GM23338 (cell line): Measurements from ENCODE around the gene NBAS. TPM values are rescaled to one million over a fixed set of nuclear protein-coding genes. Genes with fewer than 3 reads are reported as not detected.

Experiments
- ATAC-seq: fragments of 200-7000 bp; cut with Tn5 transposase; 3 replicates; pipeline ENCODE4 v1.9.1; 2020
- DNase-seq: peaks from one replicate; pipeline ENCODE4 v3.0.0-alpha.2; 2015; ENCODE audit warnings: low spot score
- H2AFZ ChIP-seq: fragments of 200-600 bp; sonication (generic); 2 replicates; pipeline ENCODE4 v1.8.0; 2016; ENCODE audit warnings: antibody characterized with exemption, mild to moderate bottlenecking, moderate library complexity
- H3F3A ChIP-seq: fragments of 200-600 bp; sonication (generic); replicated peaks from 2 replicates; pipeline ENCODE4 v1.8.0; 2017; ENCODE audit warnings: antibody characterized with exemption, mixed run types, low read depth
- H3K27ac ChIP-seq: fragments of 200-600 bp; sonication (generic); 2 replicates; pipeline ENCODE4 v1.6.1; 2016; ENCODE audit warnings: low read depth
- H3K27me3 ChIP-seq: fragments of 200-600 bp; sonication (generic); 2 replicates; pipeline ENCODE4 v1.8.0; 2016; ENCODE audit warnings: mild to moderate bottlenecking, mixed run types, moderate library complexity; ENCODE audit not compliant: insufficient read depth
- H3K36me3 ChIP-seq: fragments of 200-600 bp; sonication (generic); 2 replicates; pipeline ENCODE4 v1.8.0; 2016; ENCODE audit warnings: mild to moderate bottlenecking; ENCODE audit not compliant: insufficient read depth
- H3K4me1 ChIP-seq: fragments of 200-600 bp; sonication (generic); 2 replicates; pipeline ENCODE4 v1.8.0; 2016; ENCODE audit warnings: mild to moderate bottlenecking, moderate library complexity; ENCODE audit not compliant: insufficient read depth
- H3K4me2 ChIP-seq: fragments of 200-600 bp; sonication (generic); 2 replicates; pipeline ENCODE4 v1.7.1; 2017; ENCODE audit warnings: mixed run types
- H3K4me3 ChIP-seq: fragments of 200-600 bp; sonication (generic); 2 replicates; pipeline ENCODE4 v1.6.1; 2016; ENCODE audit warnings: mixed run types
- H3K79me2 ChIP-seq: fragments of 200-600 bp; sonication (generic); replicated peaks from 2 replicates; pipeline ENCODE4 v1.8.0; 2017; ENCODE audit warnings: mild to moderate bottlenecking; ENCODE audit not compliant: insufficient read depth
- H3K9me2 ChIP-seq: fragments of 200-600 bp; sonication (generic); 2 replicates; pipeline ENCODE4 v1.8.0; 2017; ENCODE audit not compliant: insufficient read depth
- H4K20me1 ChIP-seq: fragments of 200-600 bp; sonication (generic); replicated peaks from 2 replicates; pipeline ENCODE4 v1.8.0; 2017; ENCODE audit warnings: mild to moderate bottlenecking; ENCODE audit not compliant: insufficient read depth
- H3K27ac Mint-ChIP-seq: 2 replicates; pipeline ENCODE4 v1.8.0; 2020; ENCODE audit warnings: inconsistent platforms, mild to moderate bottlenecking, moderate library complexity, mixed read lengths
- H3K27me3 Mint-ChIP-seq: 3 replicates; pipeline ENCODE4 v1.8.0; 2022; ENCODE audit warnings: low read depth, mild to moderate bottlenecking, moderate library complexity, mixed read lengths, inconsistent platforms; ENCODE audit not compliant: insufficient read depth, poor library complexity
- H3K36me3 Mint-ChIP-seq: 3 replicates; pipeline ENCODE4 v1.8.0; 2021; ENCODE audit warnings: low read depth, mild to moderate bottlenecking, inconsistent platforms, moderate library complexity, mixed read lengths
- H3K4me1 Mint-ChIP-seq: 3 replicates; pipeline ENCODE4 v1.8.0; 2020; ENCODE audit warnings: mild to moderate bottlenecking, inconsistent platforms, mixed read lengths
- H3K4me3 Mint-ChIP-seq: 3 replicates; pipeline ENCODE4 v1.8.0; 2021; ENCODE audit warnings: moderate library complexity, mild to moderate bottlenecking, inconsistent platforms, mixed read lengths
- H3K9me3 Mint-ChIP-seq: 3 replicates; pipeline ENCODE4 v1.8.0; 2020; ENCODE audit warnings: moderate library complexity, mild to moderate bottlenecking, inconsistent platforms, mixed read lengths
- CREB1 ChIP-seq: fragments of 250-450 bp; sonication (Bioruptor Pico); IDR thresholded peaks from 2 replicates; pipeline ENCODE4 v1.5.0; 2020; ENCODE audit warnings: low read depth, mild to moderate bottlenecking, moderate library complexity
- EZH2 ChIP-seq: fragments of 200-600 bp; sonication (generic); IDR thresholded peaks from one replicate; pipeline ENCODE4 v1.8.0; 2017; ENCODE audit warnings: antibody characterized with exemption, mild to moderate bottlenecking, low read depth; ENCODE audit not compliant: unreplicated experiment
- EZH2phosphoT487 ChIP-seq: fragments of 200-600 bp; sonication (generic); IDR thresholded peaks from one replicate; pipeline ENCODE4 v1.8.1; 2018; ENCODE audit warnings: antibody characterized with exemption; ENCODE audit not compliant: unreplicated experiment
- NANOG ChIP-seq: IDR thresholded peaks from 2 replicates; pipeline ENCODE4 v1.6.1; 2016; ENCODE audit warnings: antibody characterized with exemption, borderline replicate concordance
- POLR2AphosphoS5 ChIP-seq: IDR thresholded peaks from 2 replicates; pipeline ENCODE4 v1.6.1; 2016; ENCODE audit warnings: antibody characterized with exemption, low read depth
- STAT1 ChIP-seq: IDR thresholded peaks from one replicate; pipeline ENCODE4 v1.6.1; 2016; ENCODE audit warnings: antibody characterized with exemption; ENCODE audit not compliant: unreplicated experiment
- ZNF114 ChIP-seq: fragments of 250-450 bp; sonication (Bioruptor Pico); IDR thresholded peaks from 2 replicates; pipeline ENCODE4 v1.5.0; 2020; ENCODE audit warnings: mild to moderate bottlenecking, moderate library complexity
- ZNF331 ChIP-seq: fragments of 250-450 bp; sonication (Bioruptor Pico); IDR thresholded peaks from 2 replicates; pipeline ENCODE4 v1.5.0; 2020; ENCODE audit warnings: low read depth, mild to moderate bottlenecking, moderate library complexity
- polyA plus RNA-seq: library from polyadenylated mRNA; unstranded; fragments of >200 nt; fragmentation: Nextera tagmentation; extraction: Ambion mirVana; gene quantifications from 2 replicates; pipeline ENCODE4 v1.2.1, GENCODE V29; 2016
- total RNA-seq: library from RNA; depleted of rRNA; stranded (reverse); fragments of >200 nt; shearing (Covaris generic); gene quantifications from 2 replicates; pipeline ENCODE4 v1.2.3, GENCODE V29; 2014
- TF ChIP-seq, protein P1 (sequence below): fragments of 250-450 bp; sonication (Bioruptor Pico); IDR thresholded peaks from 2 replicates; pipeline ENCODE4 v1.5.0; 2020; ENCODE audit warnings: mild to moderate bottlenecking, moderate library complexity
- TF ChIP-seq, protein P2 (sequence below), 2 experiments: fragments of 200-600 bp in 1 of 2; sonication (generic) in 1 of 2; conservative IDR thresholded peaks; 2 replicates each; pipeline versions ENCODE4 v1.5.1 to v1.6.1; 2016 to 2017; ENCODE audit warnings: antibody characterized with exemption in 2 of 2, low read depth in 2 of 2, mild to moderate bottlenecking in 2 of 2, moderate library complexity in 1 of 2
- TF ChIP-seq, protein P3 (sequence below): IDR thresholded peaks from one replicate; pipeline ENCODE4 v1.6.1; 2018; ENCODE audit warnings: antibody characterized with exemption; ENCODE audit not compliant: unreplicated experiment
- TF ChIP-seq, protein P4 (sequence below): IDR thresholded peaks from 2 replicates; pipeline ENCODE4 v1.6.1; 2016; ENCODE audit warnings: antibody characterized with exemption

The NBAS gene
- total and polyA plus RNA-seq, 2 experiments from 2014 or later, result 24.8 to 38.9 TPM

DNA sequence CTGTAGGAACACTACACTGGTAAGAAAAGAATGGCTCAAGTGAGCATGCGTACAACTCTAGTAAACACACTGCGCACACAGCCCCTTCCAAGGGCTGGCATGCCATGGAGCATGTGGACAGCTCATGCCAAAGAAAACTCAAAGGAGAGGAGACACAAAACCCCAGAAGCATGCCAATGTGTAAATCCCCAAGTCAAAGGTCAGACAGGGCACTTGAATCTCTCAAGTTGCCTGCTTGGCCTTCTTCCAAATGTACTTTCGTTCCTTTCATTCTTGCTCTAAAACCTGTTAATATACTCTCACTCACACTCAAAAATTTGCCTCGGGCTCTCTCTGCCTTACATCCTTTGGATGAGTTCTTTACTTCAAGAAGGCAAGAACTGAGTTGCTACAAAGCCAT is 365.3 kb downstream of the NBAS start (continued):
- TF ChIP-seq, protein P1, sequence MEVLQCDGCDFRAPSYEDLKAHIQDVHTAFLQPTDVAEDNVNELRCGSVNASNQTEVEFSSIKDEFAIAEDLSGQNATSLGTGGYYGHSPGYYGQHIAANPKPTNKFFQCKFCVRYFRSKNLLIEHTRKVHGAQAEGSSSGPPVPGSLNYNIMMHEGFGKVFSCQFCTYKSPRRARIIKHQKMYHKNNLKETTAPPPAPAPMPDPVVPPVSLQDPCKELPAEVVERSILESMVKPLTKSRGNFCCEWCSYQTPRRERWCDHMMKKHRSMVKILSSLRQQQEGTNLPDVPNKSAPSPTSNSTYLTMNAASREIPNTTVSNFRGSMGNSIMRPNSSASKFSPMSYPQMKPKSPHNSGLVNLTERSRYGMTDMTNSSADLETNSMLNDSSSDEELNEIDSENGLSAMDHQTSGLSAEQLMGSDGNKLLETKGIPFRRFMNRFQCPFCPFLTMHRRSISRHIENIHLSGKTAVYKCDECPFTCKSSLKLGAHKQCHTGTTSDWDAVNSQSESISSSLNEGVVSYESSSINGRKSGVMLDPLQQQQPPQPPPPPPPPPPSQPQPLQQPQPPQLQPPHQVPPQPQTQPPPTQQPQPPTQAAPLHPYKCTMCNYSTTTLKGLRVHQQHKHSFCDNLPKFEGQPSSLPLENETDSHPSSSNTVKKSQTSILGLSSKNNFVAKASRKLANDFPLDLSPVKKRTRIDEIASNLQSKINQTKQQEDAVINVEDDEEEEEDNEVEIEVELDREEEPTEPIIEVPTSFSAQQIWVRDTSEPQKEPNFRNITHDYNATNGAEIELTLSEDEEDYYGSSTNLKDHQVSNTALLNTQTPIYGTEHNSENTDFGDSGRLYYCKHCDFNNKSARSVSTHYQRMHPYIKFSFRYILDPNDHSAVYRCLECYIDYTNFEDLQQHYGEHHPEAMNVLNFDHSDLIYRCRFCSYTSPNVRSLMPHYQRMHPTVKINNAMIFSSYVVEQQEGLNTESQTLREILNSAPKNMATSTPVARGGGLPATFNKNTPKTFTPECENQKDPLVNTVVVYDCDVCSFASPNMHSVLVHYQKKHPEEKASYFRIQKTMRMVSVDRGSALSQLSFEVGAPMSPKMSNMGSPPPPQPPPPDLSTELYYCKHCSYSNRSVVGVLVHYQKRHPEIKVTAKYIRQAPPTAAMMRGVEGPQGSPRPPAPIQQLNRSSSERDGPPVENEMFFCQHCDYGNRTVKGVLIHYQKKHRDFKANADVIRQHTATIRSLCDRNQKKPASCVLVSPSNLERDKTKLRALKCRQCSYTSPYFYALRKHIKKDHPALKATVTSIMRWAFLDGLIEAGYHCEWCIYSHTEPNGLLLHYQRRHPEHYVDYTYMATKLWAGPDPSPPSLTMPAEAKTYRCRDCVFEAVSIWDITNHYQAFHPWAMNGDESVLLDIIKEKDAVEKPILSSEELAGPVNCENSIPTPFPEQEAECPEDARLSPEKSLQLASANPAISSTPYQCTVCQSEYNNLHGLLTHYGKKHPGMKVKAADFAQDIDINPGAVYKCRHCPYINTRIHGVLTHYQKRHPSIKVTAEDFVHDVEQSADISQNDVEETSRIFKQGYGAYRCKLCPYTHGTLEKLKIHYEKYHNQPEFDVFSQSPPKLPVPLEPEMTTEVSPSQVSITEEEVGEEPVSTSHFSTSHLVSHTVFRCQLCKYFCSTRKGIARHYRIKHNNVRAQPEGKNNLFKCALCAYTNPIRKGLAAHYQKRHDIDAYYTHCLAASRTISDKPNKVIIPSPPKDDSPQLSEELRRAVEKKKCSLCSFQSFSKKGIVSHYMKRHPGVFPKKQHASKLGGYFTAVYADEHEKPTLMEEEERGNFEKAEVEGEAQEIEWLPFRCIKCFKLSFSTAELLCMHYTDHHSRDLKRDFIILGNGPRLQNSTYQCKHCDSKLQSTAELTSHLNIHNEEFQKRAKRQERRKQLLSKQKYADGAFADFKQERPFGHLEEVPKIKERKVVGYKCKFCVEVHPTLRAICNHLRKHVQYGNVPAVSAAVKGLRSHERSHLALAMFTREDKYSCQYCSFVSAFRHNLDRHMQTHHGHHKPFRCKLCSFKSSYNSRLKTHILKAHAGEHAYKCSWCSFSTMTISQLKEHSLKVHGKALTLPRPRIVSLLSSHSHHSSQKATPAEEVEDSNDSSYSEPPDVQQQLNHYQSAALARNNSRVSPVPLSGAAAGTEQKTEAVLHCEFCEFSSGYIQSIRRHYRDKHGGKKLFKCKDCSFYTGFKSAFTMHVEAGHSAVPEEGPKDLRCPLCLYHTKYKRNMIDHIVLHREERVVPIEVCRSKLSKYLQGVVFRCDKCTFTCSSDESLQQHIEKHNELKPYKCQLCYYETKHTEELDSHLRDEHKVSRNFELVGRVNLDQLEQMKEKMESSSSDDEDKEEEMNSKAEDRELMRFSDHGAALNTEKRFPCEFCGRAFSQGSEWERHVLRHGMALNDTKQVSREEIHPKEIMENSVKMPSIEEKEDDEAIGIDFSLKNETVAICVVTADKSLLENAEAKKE (CRISPR knock-in tag), result no peak

GRCh38 chr2:15191789-15192188 is 369.3 kb downstream of the NBAS start:
- Mint-ChIP-seq H3K27me3 (no peaks in the 10 kb centered on the region), H3K36me3 (no peaks in the 10 kb centered on the region), H3K9me3 (no peaks in the 10 kb centered on the region), H3K27ac (no peak overlapping the region), H3K4me3 (no peak overlapping the region), H3K4me1 (peaks cover 8% of the 10 kb centered on the region; the same call in 2 of the 3 replicates)
- Histone ChIP-seq H3K27ac (no peak overlapping the region), H3K4me1 (peaks cover 8% of the 10 kb centered on the region; the same call in 1 of the 2 replicates), H3K27me3 (no peaks in the 10 kb centered on the region), H3F3A (no peaks in the 10 kb centered on the region), H3K79me2 (no peaks in the 10 kb centered on the region), H3K4me2 (no peak overlapping the region), H2AFZ (no peak overlapping the region), H3K4me3 (no peak overlapping the region), H3K9me2 (no peaks in the 10 kb centered on the region), H4K20me1 (no peaks in the 10 kb centered on the region), H3K36me3 (no peaks in the 10 kb centered on the region)
- DNase-seq (no peak), ATAC-seq (no peak)
- TF ChIP-seq EZH2phosphoT487 (no peak), STAT1 (no peak), ZNF331 (CRISPR knock-in tag) (no peak), POLR2AphosphoS5 (no peak), EZH2 (no peak), ZNF114 (CRISPR knock-in tag) (no peak), NANOG (no peak), CREB1 (CRISPR knock-in tag) (no peak)
- TF ChIP-seq, protein P2, sequence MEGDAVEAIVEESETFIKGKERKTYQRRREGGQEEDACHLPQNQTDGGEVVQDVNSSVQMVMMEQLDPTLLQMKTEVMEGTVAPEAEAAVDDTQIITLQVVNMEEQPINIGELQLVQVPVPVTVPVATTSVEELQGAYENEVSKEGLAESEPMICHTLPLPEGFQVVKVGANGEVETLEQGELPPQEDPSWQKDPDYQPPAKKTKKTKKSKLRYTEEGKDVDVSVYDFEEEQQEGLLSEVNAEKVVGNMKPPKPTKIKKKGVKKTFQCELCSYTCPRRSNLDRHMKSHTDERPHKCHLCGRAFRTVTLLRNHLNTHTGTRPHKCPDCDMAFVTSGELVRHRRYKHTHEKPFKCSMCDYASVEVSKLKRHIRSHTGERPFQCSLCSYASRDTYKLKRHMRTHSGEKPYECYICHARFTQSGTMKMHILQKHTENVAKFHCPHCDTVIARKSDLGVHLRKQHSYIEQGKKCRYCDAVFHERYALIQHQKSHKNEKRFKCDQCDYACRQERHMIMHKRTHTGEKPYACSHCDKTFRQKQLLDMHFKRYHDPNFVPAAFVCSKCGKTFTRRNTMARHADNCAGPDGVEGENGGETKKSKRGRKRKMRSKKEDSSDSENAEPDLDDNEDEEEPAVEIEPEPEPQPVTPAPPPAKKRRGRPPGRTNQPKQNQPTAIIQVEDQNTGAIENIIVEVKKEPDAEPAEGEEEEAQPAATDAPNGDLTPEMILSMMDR (conservative IDR thresholded peaks at IDR 0.05; ENCODE audit: low read depth in 2 of 2), result no peak
- TF ChIP-seq, protein P3, sequence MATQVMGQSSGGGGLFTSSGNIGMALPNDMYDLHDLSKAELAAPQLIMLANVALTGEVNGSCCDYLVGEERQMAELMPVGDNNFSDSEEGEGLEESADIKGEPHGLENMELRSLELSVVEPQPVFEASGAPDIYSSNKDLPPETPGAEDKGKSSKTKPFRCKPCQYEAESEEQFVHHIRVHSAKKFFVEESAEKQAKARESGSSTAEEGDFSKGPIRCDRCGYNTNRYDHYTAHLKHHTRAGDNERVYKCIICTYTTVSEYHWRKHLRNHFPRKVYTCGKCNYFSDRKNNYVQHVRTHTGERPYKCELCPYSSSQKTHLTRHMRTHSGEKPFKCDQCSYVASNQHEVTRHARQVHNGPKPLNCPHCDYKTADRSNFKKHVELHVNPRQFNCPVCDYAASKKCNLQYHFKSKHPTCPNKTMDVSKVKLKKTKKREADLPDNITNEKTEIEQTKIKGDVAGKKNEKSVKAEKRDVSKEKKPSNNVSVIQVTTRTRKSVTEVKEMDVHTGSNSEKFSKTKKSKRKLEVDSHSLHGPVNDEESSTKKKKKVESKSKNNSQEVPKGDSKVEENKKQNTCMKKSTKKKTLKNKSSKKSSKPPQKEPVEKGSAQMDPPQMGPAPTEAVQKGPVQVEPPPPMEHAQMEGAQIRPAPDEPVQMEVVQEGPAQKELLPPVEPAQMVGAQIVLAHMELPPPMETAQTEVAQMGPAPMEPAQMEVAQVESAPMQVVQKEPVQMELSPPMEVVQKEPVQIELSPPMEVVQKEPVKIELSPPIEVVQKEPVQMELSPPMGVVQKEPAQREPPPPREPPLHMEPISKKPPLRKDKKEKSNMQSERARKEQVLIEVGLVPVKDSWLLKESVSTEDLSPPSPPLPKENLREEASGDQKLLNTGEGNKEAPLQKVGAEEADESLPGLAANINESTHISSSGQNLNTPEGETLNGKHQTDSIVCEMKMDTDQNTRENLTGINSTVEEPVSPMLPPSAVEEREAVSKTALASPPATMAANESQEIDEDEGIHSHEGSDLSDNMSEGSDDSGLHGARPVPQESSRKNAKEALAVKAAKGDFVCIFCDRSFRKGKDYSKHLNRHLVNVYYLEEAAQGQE, result no peak
- TF ChIP-seq, protein P4, sequence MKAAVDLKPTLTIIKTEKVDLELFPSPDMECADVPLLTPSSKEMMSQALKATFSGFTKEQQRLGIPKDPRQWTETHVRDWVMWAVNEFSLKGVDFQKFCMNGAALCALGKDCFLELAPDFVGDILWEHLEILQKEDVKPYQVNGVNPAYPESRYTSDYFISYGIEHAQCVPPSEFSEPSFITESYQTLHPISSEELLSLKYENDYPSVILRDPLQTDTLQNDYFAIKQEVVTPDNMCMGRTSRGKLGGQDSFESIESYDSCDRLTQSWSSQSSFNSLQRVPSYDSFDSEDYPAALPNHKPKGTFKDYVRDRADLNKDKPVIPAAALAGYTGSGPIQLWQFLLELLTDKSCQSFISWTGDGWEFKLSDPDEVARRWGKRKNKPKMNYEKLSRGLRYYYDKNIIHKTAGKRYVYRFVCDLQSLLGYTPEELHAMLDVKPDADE, result no peak
